HepG2 (cell line): ENCODE measurements around the gene LRRC25. TPM values are rescaled to one million over a fixed set of nuclear protein-coding genes. Genes with fewer than 3 reads are reported as not detected.
A peak's percentile ranks its signal among the peaks of the same experiment; 100 is the strongest.

Source experiments
- ATF7 ChIP-seq, 2 experiments: fragments of 450-650 bp in 1 of 2; sonication (generic) in 1 of 2; formaldehyde crosslinking in 1 of 2; IDR thresholded peaks; 2 replicates each; pipeline versions ENCODE4 v1.4.0 to v1.6.1; 2016 to 2020; ENCODE audit warnings: antibody characterized with exemption in 1 of 2, mild to moderate bottlenecking in 1 of 2, missing genetic modification reagents in 1 of 2
- CEBPZ ChIP-seq: IDR thresholded peaks from 2 replicates; pipeline ENCODE4 v1.6.1; 2012; ENCODE audit warnings: low read length, improper control_type of control experiment
- FOXO1 ChIP-seq: sonication (generic); formaldehyde crosslinking; IDR thresholded peaks from 2 replicates; pipeline ENCODE4 v1.4.0; 2020; ENCODE audit warnings: missing genetic modification reagents
- GZF1 ChIP-seq: sonication (generic); formaldehyde crosslinking; IDR thresholded peaks from 2 replicates; pipeline ENCODE4 v1.5.1; 2020; ENCODE audit warnings: mild to moderate bottlenecking, missing genetic modification reagents
- HOXA9 ChIP-seq: sonication (generic); formaldehyde crosslinking; IDR thresholded peaks from 2 replicates; pipeline ENCODE4 v1.8.1; 2022; ENCODE audit warnings: missing genetic modification reagents, mild to moderate bottlenecking, moderate library complexity, borderline replicate concordance
- KAT8 ChIP-seq: IDR thresholded peaks from 2 replicates; pipeline ENCODE4 v1.6.1; 2016; ENCODE audit warnings: missing genetic modification reagents, missing compliant biosample characterization
- MEF2D ChIP-seq: sonication (generic); formaldehyde crosslinking; IDR thresholded peaks from 2 replicates; pipeline ENCODE4 v1.5.1; 2020; ENCODE audit warnings: mild to moderate bottlenecking, missing genetic modification reagents
- PHF5A ChIP-seq: IDR thresholded peaks from one replicate; pipeline ENCODE4 v1.6.1; 2018; ENCODE audit warnings: low read depth, missing genetic modification reagents; ENCODE audit not compliant: unreplicated experiment
- SMARCE1 ChIP-seq: fragments of 450-650 bp; IDR thresholded peaks from 2 replicates; pipeline ENCODE4 v1.6.1; 2017; ENCODE audit warnings: borderline replicate concordance
- STAT6 ChIP-seq: sonication (generic); formaldehyde crosslinking; IDR thresholded peaks from 2 replicates; pipeline ENCODE4 v1.4.0; 2020; ENCODE audit warnings: missing genetic modification reagents, mild to moderate bottlenecking, borderline replicate concordance
- ZBTB44 ChIP-seq: sonication (generic); formaldehyde crosslinking; IDR thresholded peaks from 2 replicates; pipeline ENCODE4 v1.4.0; 2020; ENCODE audit warnings: missing genetic modification reagents
- ZNF256 ChIP-seq: sonication (generic); formaldehyde crosslinking; conservative IDR thresholded peaks from 2 replicates; pipeline ENCODE4 v1.4.0; 2020; ENCODE audit warnings: missing genetic modification reagents
- ZNF264 ChIP-seq: sonication (generic); formaldehyde crosslinking; IDR thresholded peaks from 2 replicates; pipeline ENCODE4 v1.4.0; 2020; ENCODE audit warnings: missing genetic modification reagents
- ZNF280B ChIP-seq: sonication (generic); formaldehyde crosslinking; IDR thresholded peaks from 2 replicates; pipeline ENCODE4 v1.5.0; 2020; ENCODE audit warnings: missing genetic modification reagents, mild to moderate bottlenecking, borderline replicate concordance
- ZNF547 ChIP-seq: sonication (generic); formaldehyde crosslinking; IDR thresholded peaks from 2 replicates; pipeline ENCODE4 v1.5.1; 2020; ENCODE audit warnings: mild to moderate bottlenecking, missing genetic modification reagents
- ZNF549 ChIP-seq: sonication (generic); formaldehyde crosslinking; IDR thresholded peaks from 2 replicates; pipeline ENCODE4 v1.5.0; 2020; ENCODE audit warnings: missing genetic modification reagents
- polyA plus RNA-seq, 8 experiments: library from polyadenylated mRNA; depleted of rRNA in 3 of 8; stranded (reverse) in 7 of 8; unstranded in 1 of 8; fragments of >200 nt; fragmentation: Illumina TruSeq in 4 of 8; extraction: Trizol in 4 of 8; gene quantifications; 2 replicates each; pipeline versions ENCODE4 v1.2.1 to v1.2.3, GENCODE V29; 2011 to 2016; ENCODE audit warnings: low read depth in 4 of 8, missing spikeins in 1 of 8, mixed read lengths in 1 of 8; ENCODE audit not compliant: insufficient read depth in 1 of 8
- total RNA-seq, 5 experiments: library from RNA; depleted of rRNA; stranded (reverse); fragments of >200 nt; fragmentation: Illumina TruSeq; extraction: Trizol; gene quantifications; 2 replicates each; pipeline ENCODE4 v1.2.3, GENCODE V29; 2016; ENCODE audit warnings: low read depth in 1 of 5
- TF ChIP-seq, protein P1 (sequence below): sonication (generic); formaldehyde crosslinking; IDR thresholded peaks from 2 replicates; pipeline ENCODE4 v1.8.0; 2022; ENCODE audit warnings: missing genetic modification reagents, mild to moderate bottlenecking, inconsistent platforms, borderline replicate concordance

The LRRC25 gene
- total and polyA plus RNA-seq, 2 of the 13 experiments (the other 11 are each of a cell fraction or from before 2014, with no cell fraction given): 0.13 to 0.53 TPM

DNA sequence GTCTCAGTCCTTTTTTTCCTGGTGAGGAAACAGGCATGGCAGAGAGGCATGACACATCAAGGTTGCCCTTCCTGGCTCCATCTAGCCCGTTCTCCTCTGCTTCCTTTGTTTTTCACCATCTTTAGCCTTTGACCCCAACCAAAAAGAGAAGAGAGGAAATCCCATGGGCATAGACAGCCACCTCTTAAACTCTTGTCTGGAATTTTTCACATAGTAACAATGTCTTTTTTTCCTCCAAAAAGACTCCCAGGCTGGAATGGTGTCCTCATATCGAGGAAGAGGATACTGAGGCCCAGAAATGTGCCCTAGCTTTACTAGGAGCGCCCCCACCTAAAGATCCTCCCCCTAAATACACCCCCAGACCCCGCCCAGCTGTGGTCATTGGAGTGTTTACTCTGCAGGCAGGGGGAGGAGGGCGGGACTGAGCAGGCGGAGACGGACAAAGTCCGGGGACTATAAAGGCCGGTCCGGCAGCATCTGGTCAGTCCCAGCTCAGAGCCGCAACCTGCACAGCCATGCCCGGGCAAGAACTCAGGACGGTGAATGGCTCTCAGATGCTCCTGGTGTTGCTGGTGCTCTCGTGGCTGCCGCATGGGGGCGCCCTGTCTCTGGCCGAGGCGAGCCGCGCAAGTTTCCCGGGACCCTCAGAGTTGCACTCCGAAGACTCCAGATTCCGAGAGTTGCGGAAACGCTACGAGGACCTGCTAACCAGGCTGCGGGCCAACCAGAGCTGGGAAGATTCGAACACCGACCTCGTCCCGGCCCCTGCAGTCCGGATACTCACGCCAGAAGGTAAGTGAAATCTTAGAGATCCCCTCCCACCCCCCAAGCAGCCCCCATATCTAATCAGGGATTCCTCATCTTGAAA, 11.5 kb downstream of the LRRC25 start, which contains the start of gene GDF15 (continued):
- 0 out of 2 replicates have a peak, but pooled peaks have one; percentile 73 for TF ChIP-seq ZNF549 (CRISPR knock-in tag)
- TF ChIP-seq HOXA9 (CRISPR knock-in tag): no peak
- peak; percentile 89 for TF ChIP-seq STAT6
- peak; percentile 33; the same call in 1 of the 2 replicates for TF ChIP-seq ZNF547
- peak; percentile 46; the same call in 1 of the 2 replicates for TF ChIP-seq MEF2D (CRISPR knock-in tag)
- TF ChIP-seq CEBPZ: no peak; the same call in 1 of the 2 replicates
- TF ChIP-seq ZNF280B (CRISPR knock-in tag): peak; percentile 93; the same call in 1 of the 2 replicates
- TF ChIP-seq ZNF264 (CRISPR knock-in tag): peak; percentile 91
- TF ChIP-seq PHF5A (CRISPR knock-in tag): peak; percentile 82
- TF ChIP-seq ZBTB44 (CRISPR knock-in tag): no peak; the same call in 1 of the 2 replicates
- peak; percentile 82 for TF ChIP-seq KAT8 (CRISPR knock-in tag)
- peak; percentile 96 for TF ChIP-seq ZNF256 (CRISPR knock-in tag)
- peak; percentile 88 for TF ChIP-seq FOXO1 (CRISPR knock-in tag)
- TF ChIP-seq ATF7 (IDR thresholded peaks at IDR 0.05): no peak
- TF ChIP-seq ATF7 (CRISPR knock-in tag; IDR thresholded peaks at IDR 0.05): peak; percentile 73; the same call in 1 of the 2 replicates
- TF ChIP-seq GZF1 (CRISPR knock-in tag): 0 out of 2 replicates have a peak, but pooled peaks have one; percentile 63
- TF ChIP-seq, protein P1, sequence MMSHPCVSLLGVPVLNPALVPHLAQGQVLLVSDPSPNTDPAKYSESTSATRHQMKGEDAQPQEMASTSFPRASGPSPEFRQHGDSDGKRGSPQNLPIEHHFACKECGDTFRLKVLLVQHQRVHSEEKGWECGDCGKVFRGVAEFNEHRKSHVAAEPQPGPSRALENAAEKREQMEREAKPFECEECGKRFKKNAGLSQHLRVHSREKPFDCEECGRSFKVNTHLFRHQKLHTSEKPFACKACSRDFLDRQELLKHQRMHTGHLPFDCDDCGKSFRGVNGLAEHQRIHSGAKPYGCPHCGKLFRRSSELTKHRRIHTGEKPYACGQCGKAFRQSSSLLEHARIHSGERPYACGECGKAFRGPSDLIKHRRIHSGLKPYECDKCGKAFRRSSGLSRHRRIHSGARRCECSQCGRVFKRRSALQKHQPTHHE (CRISPR knock-in tag): peak; percentile 64; the same call in 1 of the 2 replicates
- no peak for TF ChIP-seq SMARCE1
